ENCODE results near the gene TNS1.

The TNS1 gene

DNA sequence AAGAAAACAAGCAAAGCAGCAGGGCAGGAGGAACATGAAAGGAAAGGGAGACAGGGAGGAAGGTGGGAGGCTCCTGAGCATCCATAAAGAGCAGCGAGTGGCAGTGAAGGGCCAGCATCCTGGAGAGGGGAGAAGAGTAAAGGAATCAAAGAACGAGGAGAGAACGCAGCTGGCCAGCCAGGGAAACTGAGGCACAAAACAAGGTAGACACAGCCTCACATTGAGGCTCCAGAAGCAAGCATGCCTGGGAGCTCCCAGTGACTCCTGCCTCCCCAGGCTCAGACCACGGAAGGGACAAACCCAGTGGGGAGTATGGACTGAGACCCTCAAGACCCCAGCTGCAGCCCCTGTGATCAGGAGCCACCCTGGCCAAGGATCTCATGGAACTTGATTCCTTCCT, 14.0 kb upstream of the TNS1 start:
- H3K4me1 ChIP-seq (ENCODE audit: control insufficient read depth in 5 of 5, insufficient read depth in 5 of 5, low read length in 5 of 5), result peaks cover 0 to 64% (median 42%) of the 10 kb centered on the region in 5 donors
- no peaks in the 10 kb centered on the region for H3K27me3 ChIP-seq (ENCODE audit: control insufficient read depth in 5 of 5, insufficient read depth in 4 of 5, low read length in 5 of 5)
- H3K9me3 ChIP-seq (ENCODE audit: control insufficient read depth in 5 of 5, low read length in 5 of 5), result no peaks in the 10 kb centered on the region
- no peaks in the 10 kb centered on the region for H3K36me3 ChIP-seq (ENCODE audit: control insufficient read depth in 5 of 5, insufficient read depth in 5 of 5, low read length in 5 of 5)
- no peak overlapping the region for H3K4me3 ChIP-seq (ENCODE audit: low read depth in 1 of 5, low read length in 5 of 5)
- peak overlapping the region; percentile 74 for H3K27ac ChIP-seq (ENCODE audit: low read depth, low read length)
- no peak overlapping the region for H3K9ac ChIP-seq (ENCODE audit: low read length in 5 of 5)

DNA sequence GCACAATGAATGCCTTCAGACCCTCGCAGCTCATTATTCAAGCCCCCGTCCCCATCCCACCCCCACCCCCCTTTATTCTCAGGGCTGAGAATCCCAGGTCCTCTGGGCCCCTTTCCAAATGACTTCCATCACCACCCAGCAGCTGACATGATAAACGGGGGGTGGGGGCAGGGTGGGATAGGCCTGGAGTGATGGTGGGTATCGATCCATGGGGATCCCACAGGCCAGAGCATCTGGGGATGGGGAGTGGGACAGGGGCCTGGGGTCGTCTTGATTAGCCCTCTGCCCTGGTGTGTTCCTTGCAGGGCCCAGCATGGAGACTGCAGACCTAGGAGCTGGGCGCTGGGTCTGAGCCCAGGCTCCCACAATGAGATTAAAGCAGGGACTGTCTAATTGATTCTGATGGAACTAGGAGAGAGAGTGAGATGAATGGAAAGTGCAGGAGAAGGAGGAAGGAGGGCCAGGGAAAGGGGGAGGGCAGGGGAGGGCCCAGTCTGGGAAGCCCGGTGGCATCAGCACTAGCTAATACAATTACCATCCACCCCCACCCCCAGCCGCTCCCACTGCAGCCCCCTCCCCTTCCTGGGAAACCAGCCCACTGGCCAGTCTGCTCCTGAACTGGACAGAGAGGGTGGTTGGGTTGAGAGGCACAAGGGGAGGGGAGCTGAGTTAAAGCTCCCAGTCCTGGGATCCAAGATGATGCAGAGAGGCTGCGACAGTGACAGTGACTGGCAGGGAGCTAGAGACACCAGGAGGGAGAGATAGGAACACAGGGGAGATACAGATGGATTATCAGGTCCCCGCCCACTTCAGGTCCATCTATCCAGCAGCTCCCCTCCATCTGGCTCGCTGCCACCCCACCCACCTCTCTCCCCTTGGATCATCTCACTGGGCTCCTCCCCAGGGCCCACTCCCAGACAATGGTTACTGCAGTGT, 13.1 kb upstream of the TNS1 start:
- H3K4me3 ChIP-seq (ENCODE audit: low read depth in 1 of 5, low read length in 5 of 5), result no peak overlapping the region
- no peak overlapping the region for H3K27ac ChIP-seq (ENCODE audit: low read depth, low read length)
- no peaks in the 10 kb centered on the region for H3K36me3 ChIP-seq (ENCODE audit: control insufficient read depth in 5 of 5, insufficient read depth in 5 of 5, low read length in 5 of 5)
- H3K4me1 ChIP-seq (ENCODE audit: control insufficient read depth in 5 of 5, insufficient read depth in 5 of 5, low read length in 5 of 5), result peaks cover 2 to 60% (median 35%) of the 10 kb centered on the region in 5 donors
- peaks cover 0 to 7% (median 2%) of the 10 kb centered on the region in 5 donors for H3K27me3 ChIP-seq (ENCODE audit: control insufficient read depth in 5 of 5, insufficient read depth in 4 of 5, low read length in 5 of 5)
- no peak overlapping the region for H3K9ac ChIP-seq (ENCODE audit: low read length in 5 of 5)
- H3K9me3 ChIP-seq (ENCODE audit: control insufficient read depth in 5 of 5, low read length in 5 of 5), result no peaks in the 10 kb centered on the region

DNA sequence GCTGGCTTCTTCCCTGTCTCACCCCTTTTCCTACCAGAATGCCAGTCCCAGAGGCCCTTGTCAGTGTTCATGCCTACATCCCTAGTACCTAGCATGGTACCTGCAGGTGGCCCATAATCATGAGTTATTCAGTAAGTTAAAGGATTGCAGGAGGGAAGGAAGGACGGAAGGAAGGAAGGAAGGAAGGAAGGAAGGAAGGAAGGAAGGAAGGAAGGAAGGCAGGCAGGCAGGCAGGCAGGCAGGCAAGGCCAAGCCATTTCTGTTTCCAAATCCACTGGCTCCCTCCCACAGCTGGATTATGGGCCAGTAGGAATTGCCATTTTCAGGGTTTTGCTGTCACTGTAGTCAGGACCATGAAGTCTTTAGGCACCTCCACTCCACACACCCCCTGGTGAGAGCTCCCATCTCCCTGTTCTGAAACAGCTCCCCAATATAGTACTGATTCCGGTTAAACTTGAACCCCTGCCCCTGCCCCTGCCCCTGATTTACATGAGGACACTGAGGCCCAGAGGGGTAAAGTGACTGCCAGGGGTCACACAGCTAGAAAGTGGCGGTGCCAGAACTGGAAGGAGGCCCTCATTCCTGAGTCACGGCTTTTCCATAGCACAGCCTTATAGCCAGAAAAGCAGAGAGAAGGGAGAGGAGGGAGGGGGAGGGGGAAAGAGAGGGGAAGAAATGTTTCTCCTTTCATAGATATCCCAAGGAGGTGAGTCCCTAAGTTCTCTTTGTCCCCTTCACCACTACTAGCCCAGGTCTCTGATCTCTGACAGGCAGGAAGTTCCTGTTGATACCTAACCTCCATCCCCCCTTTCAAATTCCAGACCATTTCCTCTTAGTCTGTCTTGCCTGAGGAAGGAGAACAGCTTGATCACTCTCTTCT, 12.2 kb upstream of the TNS1 start:
- H3K27me3 ChIP-seq (ENCODE audit: control insufficient read depth in 5 of 5, insufficient read depth in 4 of 5, low read length in 5 of 5), result peaks cover 0 to 10% (median 2%) of the 10 kb centered on the region in 5 donors
- H3K36me3 ChIP-seq (ENCODE audit: control insufficient read depth in 5 of 5, insufficient read depth in 5 of 5, low read length in 5 of 5), result no peaks in the 10 kb centered on the region
- no peak overlapping the region for H3K9ac ChIP-seq (ENCODE audit: low read length in 5 of 5)
- H3K9me3 ChIP-seq (ENCODE audit: control insufficient read depth in 5 of 5, low read length in 5 of 5), result no peaks in the 10 kb centered on the region
- H3K4me1 ChIP-seq (ENCODE audit: control insufficient read depth in 5 of 5, insufficient read depth in 5 of 5, low read length in 5 of 5), result peaks cover 4 to 59% (median 37%) of the 10 kb centered on the region in 5 donors
- H3K4me3 ChIP-seq (ENCODE audit: low read depth in 1 of 5, low read length in 5 of 5), result no peak overlapping the region
- no peak overlapping the region for H3K27ac ChIP-seq (ENCODE audit: low read depth, low read length)

DNA sequence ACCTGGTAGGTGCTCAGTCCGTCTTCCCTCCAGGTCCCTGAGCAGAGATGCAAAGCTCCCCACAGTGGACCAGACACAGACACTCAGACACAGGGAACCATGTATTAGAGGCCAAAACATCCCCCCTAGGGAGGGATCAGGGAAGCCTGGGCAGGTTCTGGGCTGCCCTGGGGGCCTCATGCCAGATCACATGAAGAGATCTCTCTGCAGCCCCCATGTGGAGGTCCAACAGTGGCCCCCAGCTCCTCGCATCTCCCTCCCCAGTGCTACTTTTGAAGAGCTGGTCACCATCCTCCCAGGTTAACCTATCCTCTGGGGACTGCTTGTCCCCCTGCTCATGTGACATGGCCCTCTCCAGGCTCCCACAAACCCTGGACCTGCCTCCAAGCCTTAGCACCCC, 10.5 kb upstream of the TNS1 start:
- peaks cover 0 to 10% (median 2%) of the 10 kb centered on the region in 5 donors for H3K27me3 ChIP-seq (ENCODE audit: control insufficient read depth in 5 of 5, insufficient read depth in 4 of 5, low read length in 5 of 5)
- no peak overlapping the region for H3K4me3 ChIP-seq (ENCODE audit: low read depth in 1 of 5, low read length in 5 of 5)
- H3K4me1 ChIP-seq (ENCODE audit: control insufficient read depth in 5 of 5, insufficient read depth in 5 of 5, low read length in 5 of 5), result peaks cover 4 to 61% (median 48%) of the 10 kb centered on the region in 5 donors
- no peaks in the 10 kb centered on the region for H3K36me3 ChIP-seq (ENCODE audit: control insufficient read depth in 5 of 5, insufficient read depth in 5 of 5, low read length in 5 of 5)
- no peak overlapping the region for H3K9ac ChIP-seq (ENCODE audit: low read length in 5 of 5)
- no peak overlapping the region for H3K27ac ChIP-seq (ENCODE audit: low read depth, low read length)
- H3K9me3 ChIP-seq (ENCODE audit: control insufficient read depth in 5 of 5, low read length in 5 of 5), result no peaks in the 10 kb centered on the region

DNA sequence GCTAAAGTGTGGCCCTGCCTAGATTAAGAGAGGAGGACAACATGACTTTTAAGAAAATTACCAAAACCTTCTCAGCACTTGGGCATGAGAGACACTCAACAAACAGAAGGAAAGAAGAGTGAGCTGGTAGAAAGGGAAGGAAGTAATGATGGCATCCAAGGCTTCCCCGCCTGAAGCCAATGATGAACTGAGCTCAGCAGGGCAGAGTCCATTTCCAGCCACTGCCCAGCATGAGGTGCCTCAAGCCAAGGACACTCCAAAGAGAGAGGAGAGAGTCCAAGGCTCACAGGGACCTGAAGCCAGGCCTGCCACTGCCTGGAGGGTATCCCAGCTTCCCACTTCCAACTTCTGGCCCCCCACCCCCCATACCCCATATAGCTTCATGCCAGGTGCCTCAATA, 9.5 kb upstream of the TNS1 start:
- H3K4me1 ChIP-seq (ENCODE audit: control insufficient read depth in 5 of 5, insufficient read depth in 5 of 5, low read length in 5 of 5), result peaks cover 4 to 60% (median 45%) of the 10 kb centered on the region in 5 donors

DNA sequence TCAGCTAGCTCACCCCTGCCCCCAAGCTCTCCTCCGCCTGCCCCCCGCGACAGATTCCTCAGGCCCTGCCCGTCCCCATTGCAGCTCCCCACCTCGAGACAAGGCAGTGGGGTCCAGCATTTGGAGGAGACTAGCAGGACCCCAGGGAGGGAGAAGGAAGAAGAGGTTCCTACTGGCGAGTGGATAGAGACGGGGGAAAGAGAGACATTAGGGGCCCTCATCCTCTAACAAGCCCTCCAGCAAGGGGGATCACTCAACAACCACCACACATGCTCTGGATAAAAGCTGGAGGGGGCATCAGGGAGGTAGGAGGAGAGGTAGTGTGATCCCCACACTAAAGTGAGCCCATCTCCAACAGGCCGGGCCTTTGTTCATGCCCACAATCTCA, 8.9 kb upstream of the TNS1 start:
- H3K27me3 ChIP-seq (ENCODE audit: control insufficient read depth in 5 of 5, insufficient read depth in 4 of 5, low read length in 5 of 5), result peaks cover 0 to 15% (median 2%) of the 10 kb centered on the region in 5 donors
- no peak overlapping the region for H3K4me3 ChIP-seq (ENCODE audit: low read depth in 1 of 5, low read length in 5 of 5)
- H3K4me1 ChIP-seq (ENCODE audit: control insufficient read depth in 5 of 5, insufficient read depth in 5 of 5, low read length in 5 of 5), result peaks cover 4 to 60% (median 44%) of the 10 kb centered on the region in 5 donors
- H3K36me3 ChIP-seq (ENCODE audit: control insufficient read depth in 5 of 5, insufficient read depth in 5 of 5, low read length in 5 of 5), result no peaks in the 10 kb centered on the region
- no peak overlapping the region for H3K9ac ChIP-seq (ENCODE audit: low read length in 5 of 5)
- H3K9me3 ChIP-seq (ENCODE audit: control insufficient read depth in 5 of 5, low read length in 5 of 5), result no peaks in the 10 kb centered on the region
- H3K27ac ChIP-seq (ENCODE audit: low read depth, low read length), result no peak overlapping the region

More for the DNA sequence above, 9.5 kb upstream of the TNS1 start:
- H3K27ac ChIP-seq (ENCODE audit: low read depth, low read length), result no peak overlapping the region
- H3K27me3 ChIP-seq (ENCODE audit: control insufficient read depth in 5 of 5, insufficient read depth in 4 of 5, low read length in 5 of 5), result peaks cover 0 to 15% (median 2%) of the 10 kb centered on the region in 5 donors
- H3K9me3 ChIP-seq (ENCODE audit: control insufficient read depth in 5 of 5, low read length in 5 of 5), result no peaks in the 10 kb centered on the region
- no peak overlapping the region for H3K4me3 ChIP-seq (ENCODE audit: low read depth in 1 of 5, low read length in 5 of 5)
- H3K36me3 ChIP-seq (ENCODE audit: control insufficient read depth in 5 of 5, insufficient read depth in 5 of 5, low read length in 5 of 5), result no peaks in the 10 kb centered on the region
- no peak overlapping the region for H3K9ac ChIP-seq (ENCODE audit: low read length in 5 of 5)

DNA sequence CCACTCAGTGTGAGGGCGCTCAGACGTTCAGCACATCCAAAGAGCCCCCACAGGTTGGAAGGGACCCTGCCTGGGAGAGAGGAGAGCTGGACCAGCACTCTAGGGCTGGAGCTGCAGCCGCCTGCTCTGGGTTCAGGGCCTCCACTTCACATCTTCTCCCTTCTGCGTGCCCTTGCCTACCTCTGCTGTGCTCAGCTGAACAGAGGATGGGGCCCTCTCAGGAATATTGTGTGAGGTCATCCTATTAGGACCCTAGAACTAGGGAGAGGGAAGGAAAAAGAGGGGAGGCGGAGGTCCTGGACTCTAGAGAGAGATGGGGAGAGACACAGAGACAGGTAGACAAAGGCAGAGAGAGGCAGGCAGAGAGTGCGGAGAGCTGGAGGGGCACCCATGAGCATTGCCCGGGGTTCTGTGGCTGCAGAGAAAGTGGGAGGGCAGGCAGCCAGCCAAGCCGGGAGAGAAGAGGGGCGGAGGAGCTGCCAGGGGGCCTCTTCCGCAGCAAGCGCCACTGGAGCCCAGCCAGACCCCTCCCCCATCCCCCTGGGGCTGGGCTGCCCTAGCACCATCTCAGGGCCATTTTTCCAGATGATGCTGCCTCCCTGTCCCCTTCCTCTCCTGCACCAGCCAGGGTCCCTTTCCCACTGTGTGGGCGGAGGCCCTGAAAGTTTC, 8.3 kb upstream of the TNS1 start:
- no peaks in the 10 kb centered on the region for H3K36me3 ChIP-seq (ENCODE audit: control insufficient read depth in 5 of 5, insufficient read depth in 5 of 5, low read length in 5 of 5)
- H3K9me3 ChIP-seq (ENCODE audit: control insufficient read depth in 5 of 5, low read length in 5 of 5), result no peaks in the 10 kb centered on the region
- peaks cover 0 to 15% (median 2%) of the 10 kb centered on the region in 5 donors for H3K27me3 ChIP-seq (ENCODE audit: control insufficient read depth in 5 of 5, insufficient read depth in 4 of 5, low read length in 5 of 5)
- H3K9ac ChIP-seq (ENCODE audit: low read length in 5 of 5), result peak overlapping the region in 1 of 5 donors; percentile 13
- H3K27ac ChIP-seq (ENCODE audit: low read depth, low read length), result no peak overlapping the region
- H3K4me1 ChIP-seq (ENCODE audit: control insufficient read depth in 5 of 5, insufficient read depth in 5 of 5, low read length in 5 of 5), result peaks cover 4 to 59% (median 42%) of the 10 kb centered on the region in 5 donors
- H3K4me3 ChIP-seq (ENCODE audit: low read depth in 1 of 5, low read length in 5 of 5), result peak overlapping the region in 4 of 5 donors; percentile 44 to 71 (median 54)

DNA sequence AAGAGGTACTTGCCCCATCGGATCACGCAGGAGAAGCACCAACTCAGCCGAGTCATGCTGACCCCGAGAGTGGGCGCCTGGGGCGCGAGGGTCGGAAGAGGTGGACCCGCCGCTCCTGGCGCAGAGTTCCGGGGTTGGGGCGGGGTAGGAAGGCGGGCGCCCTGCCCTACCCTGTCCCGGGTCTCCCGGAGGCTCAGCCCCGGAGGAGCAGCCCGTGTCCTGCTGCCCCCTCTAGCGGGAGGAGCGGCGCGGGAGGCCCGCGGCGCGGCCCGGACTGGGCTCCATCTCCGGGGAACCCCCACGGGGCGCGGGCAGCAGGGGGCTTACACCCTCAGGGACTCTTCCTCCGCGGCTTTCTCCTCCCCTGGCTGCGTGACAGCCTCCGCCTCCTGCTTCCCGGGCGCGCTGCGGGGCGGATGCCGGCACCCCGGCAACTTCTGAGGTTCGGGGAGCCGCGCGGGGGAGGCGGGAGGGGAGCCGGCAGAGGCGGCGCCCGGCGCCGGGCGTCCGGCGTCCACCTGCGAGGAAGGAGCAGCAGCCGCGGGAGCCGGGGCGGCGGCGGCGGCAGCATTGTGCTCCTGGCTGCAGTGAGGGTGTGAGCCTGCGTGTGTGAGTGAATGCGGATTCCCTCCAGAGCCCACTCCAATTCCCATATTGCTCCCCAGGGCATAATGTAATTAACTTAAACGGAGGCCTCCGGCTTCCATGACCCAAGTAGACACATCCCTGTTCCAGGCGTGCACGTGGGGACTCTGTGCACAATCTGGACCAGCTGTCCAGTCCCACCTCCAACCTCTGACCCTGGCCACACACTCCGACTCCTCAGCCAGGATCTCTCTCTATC, 7.6 kb upstream of the TNS1 start:
- no peaks in the 10 kb centered on the region for H3K9me3 ChIP-seq (ENCODE audit: control insufficient read depth in 5 of 5, low read length in 5 of 5)
- H3K4me3 ChIP-seq (ENCODE audit: low read depth in 1 of 5, low read length in 5 of 5), result peak overlapping the region; percentile 44 to 71 (median 58)
- H3K36me3 ChIP-seq (ENCODE audit: control insufficient read depth in 5 of 5, insufficient read depth in 5 of 5, low read length in 5 of 5), result no peaks in the 10 kb centered on the region
- peaks cover 0 to 15% (median 2%) of the 10 kb centered on the region in 5 donors for H3K27me3 ChIP-seq (ENCODE audit: control insufficient read depth in 5 of 5, insufficient read depth in 4 of 5, low read length in 5 of 5)
- no peak overlapping the region for H3K27ac ChIP-seq (ENCODE audit: low read depth, low read length)
- peak overlapping the region in 2 of 5 donors; percentile 13 to 63 for H3K9ac ChIP-seq (ENCODE audit: low read length in 5 of 5)
- peaks cover 4 to 65% (median 44%) of the 10 kb centered on the region in 5 donors for H3K4me1 ChIP-seq (ENCODE audit: control insufficient read depth in 5 of 5, insufficient read depth in 5 of 5, low read length in 5 of 5)

DNA sequence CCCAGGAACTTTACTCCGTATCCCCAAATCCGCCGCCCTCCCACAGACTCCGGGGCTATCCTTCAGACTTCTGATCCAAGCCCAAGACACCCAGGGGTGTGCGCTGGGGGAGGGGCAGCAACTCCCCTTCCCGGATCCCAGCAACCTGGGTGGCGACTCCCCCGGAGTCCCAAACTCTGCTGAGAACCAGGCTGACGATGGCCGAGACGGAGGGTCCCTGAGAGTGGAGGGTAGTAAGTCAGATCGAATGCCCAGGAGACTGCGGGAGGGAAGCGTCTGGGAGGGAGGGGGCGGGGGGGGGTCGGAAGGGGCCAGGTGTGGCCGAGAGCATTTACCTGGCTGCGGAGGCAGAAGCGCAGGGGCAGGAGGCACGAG, 7.0 kb upstream of the TNS1 start:
- Histone ChIP-seq H3K27me3 (ENCODE audit: control insufficient read depth in 5 of 5, insufficient read depth in 4 of 5, low read length in 5 of 5) (peaks cover 0 to 15% (median 2%) of the 10 kb centered on the region in 5 donors), H3K9me3 (ENCODE audit: control insufficient read depth in 5 of 5, low read length in 5 of 5) (no peaks in the 10 kb centered on the region), H3K4me1 (ENCODE audit: control insufficient read depth in 5 of 5, insufficient read depth in 5 of 5, low read length in 5 of 5) (peaks cover 4 to 67% (median 46%) of the 10 kb centered on the region in 5 donors), H3K36me3 (ENCODE audit: control insufficient read depth in 5 of 5, insufficient read depth in 5 of 5, low read length in 5 of 5) (no peaks in the 10 kb centered on the region), H3K9ac (ENCODE audit: low read length in 5 of 5) (peak overlapping the region in 1 of 5 donors; percentile 63), H3K4me3 (ENCODE audit: low read depth in 1 of 5, low read length in 5 of 5) (peak overlapping the region; percentile 26 to 71 (median 58)), H3K27ac (ENCODE audit: low read depth, low read length) (no peak overlapping the region)

Measured in subcutaneous abdominal adipose tissue (tissue), 5 donors.